Epithelial cell of esophagus (primary cell): Measurements from ENCODE around the gene POLN.

Source experiments
- DNase-seq: peaks from one replicate; pipeline ENCODE4 v3.0.0; 2010; ENCODE audit warnings: low read depth
- H3K4me3 ChIP-seq: 2 replicates; pipeline ENCODE4 v1.5.1; 2011; ENCODE audit warnings: mild to moderate bottlenecking, low read length, control low read depth
- TF ChIP-seq, protein P1 (sequence below): IDR thresholded peaks from 2 replicates; pipeline ENCODE4 v1.5.1; 2011; ENCODE audit warnings: low read depth, mild to moderate bottlenecking, low read length, control low read depth, inconsistent platforms; ENCODE audit not compliant: insufficient read depth; ENCODE audit errors: missing control alignments

Gene POLN

DNA sequence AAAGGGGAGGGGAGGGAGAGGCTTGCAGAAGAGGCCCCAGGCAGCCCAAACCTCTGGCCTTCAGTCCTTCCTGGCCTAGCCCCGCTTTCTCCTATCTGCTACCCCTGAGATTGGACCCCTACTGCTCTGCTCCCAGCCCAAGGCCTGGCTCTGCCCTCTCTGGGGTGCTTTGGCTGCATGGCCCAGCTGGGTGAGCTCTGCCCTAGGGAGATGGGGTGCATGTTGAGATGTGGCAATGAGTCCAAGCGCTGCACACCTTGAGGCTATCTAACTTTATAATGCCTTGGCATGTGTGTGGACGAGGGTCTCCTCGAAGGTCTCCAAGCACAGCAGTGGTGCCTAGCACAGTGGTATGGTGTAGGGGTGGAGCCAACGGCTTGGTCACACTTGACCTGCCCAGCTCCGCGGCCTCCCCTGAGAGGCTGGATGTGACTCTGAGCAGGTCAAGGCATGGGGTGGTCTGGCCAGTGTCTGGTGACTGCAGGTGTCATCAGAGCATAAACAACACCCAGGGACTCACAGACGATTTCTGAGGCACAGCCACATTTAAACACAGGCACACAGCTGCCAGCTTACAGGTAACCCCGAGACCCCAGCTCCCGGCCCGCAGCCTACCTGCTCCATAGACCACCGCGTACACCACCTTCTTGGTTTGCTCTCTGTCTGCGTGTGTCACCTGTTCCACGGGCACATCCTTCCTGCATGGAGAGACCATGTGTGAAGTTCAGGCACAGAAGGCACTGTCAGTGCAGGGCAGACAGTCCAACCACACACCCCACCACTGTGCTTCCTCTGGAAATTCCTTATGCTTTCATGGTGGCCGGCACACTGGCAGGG, 146.5 kb downstream of the POLN start:
- TF ChIP-seq, protein P1, sequence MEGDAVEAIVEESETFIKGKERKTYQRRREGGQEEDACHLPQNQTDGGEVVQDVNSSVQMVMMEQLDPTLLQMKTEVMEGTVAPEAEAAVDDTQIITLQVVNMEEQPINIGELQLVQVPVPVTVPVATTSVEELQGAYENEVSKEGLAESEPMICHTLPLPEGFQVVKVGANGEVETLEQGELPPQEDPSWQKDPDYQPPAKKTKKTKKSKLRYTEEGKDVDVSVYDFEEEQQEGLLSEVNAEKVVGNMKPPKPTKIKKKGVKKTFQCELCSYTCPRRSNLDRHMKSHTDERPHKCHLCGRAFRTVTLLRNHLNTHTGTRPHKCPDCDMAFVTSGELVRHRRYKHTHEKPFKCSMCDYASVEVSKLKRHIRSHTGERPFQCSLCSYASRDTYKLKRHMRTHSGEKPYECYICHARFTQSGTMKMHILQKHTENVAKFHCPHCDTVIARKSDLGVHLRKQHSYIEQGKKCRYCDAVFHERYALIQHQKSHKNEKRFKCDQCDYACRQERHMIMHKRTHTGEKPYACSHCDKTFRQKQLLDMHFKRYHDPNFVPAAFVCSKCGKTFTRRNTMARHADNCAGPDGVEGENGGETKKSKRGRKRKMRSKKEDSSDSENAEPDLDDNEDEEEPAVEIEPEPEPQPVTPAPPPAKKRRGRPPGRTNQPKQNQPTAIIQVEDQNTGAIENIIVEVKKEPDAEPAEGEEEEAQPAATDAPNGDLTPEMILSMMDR: no peak
- H3K4me3 ChIP-seq: no peak overlapping the region
- no peak for DNase-seq

DNA sequence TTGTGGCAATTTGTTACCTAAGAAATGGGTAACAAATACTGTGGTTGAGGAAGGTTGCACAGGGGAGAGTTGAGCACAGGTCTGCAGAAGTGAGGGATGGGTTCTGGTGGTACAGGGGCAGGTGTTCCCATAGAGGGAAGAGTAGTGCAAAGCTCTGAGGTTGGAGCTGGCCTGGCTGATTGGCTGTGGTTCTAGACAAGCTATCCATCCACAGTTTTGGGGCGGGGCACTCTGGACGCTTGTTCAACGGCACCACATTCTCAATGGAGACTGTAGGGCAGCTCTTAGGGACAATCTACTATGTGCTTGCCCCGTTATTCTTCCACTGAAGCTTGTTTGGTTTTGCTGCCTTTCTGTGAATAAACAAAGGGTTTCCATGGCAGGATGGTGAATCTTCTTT, 147.4 kb downstream of the POLN start:
- no peak for DNase-seq
- H3K4me3 ChIP-seq: no peak overlapping the region
- TF ChIP-seq, protein P1: no peak

DNA sequence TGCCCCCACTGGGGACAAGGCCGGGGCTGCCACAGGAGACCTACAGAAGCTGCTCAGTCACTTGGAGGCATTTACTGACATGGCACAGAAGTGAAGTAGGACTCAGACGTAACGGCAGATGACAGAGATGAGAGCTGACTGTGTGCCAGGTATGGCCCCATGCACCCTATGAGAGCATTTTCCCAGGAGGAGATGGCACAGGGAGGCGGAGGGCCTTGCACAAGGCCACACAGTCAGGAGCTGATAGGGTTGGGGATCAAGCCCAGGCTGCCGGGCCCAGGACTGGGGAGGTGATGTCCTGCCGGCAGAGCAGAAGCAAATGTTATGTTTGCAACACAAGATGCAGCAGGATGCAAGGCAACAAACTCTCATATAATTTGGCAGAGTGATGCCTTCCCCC, 148.7 kb downstream of the POLN start:
- DNase-seq: no peak
- TF ChIP-seq, protein P1: no peak
- no peak overlapping the region for H3K4me3 ChIP-seq

DNA sequence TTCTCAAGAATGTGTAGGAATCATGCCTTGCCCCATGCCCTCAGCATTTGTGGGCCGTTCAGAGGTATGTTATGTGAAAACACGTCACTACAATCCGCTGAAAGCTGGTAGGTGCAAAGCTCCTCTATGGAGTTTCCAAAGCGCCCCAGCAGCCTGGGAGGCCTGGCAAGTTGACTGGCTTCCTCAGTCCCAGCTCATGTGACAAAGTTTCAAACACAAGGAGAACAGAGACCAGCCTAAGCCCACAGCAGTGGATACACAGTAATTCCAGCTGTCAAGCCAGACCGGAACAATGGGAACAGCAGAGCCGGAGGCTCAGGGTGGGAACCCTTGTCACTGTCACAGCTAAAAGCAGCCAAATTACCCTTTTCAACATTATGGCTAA, 149.3 kb downstream of the POLN start:
- H3K4me3 ChIP-seq: no peak overlapping the region
- TF ChIP-seq, protein P1: no peak
- DNase-seq: no peak

DNA sequence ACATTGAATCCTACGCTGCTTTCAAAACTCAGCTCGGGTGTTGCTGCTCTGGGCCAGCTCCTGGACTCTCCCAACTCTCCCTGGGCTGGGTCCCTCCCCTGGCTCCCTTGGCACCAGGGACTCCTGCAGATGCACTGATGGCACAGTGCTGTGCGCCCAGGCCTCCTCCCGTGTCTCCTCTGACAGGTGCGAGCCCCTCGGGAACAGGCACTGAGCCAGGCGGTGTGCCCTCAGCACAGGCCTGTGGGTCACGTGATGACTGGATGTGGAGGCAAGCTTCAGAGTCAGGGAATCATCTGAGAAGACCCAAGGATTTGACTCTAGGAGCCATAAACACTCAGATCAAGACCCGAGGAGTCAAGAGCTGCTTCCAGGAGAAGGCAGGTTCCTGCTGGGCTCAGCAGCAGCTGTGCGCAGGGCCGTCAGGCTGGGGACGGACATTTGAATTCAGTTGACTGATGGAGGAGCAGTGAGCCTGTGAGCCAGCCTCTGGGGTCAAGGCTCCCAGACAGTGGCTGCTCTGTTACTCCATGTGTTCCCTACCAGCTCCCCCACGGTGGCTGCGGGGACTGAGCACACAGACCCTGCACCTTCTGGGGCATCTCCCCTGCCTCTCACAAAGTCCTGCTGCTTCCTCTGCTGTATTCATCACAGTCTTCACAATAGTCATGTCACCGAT, 149.8 kb downstream of the POLN start:
- H3K4me3 ChIP-seq: no peak overlapping the region
- DNase-seq: no peak
- TF ChIP-seq, protein P1: no peak

DNA sequence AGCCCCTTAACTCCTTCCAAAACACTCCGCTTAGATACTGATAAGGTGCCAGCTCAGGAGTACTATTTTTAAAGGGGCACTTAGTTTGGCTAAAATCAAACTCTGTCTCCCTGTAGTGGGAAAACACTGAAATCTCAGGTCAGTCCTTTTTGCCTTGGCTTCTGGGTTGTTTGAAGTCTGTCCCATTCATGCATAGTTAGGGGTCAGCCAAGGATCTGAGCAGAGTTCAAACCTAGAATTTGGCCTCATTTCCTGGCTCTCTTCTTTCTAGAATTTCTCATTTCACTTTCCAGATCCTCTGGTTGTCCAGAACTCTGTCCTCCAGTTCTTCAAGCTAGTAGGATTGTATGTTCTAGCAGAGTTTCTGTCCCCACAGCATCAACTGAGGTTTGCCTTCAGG, 151.3 kb downstream of the POLN start:
- no peak overlapping the region for H3K4me3 ChIP-seq
- TF ChIP-seq, protein P1: no peak
- DNase-seq: no peak
